IMR-90 (cell line): ENCODE results near the gene TUBB2B. TPM values are rescaled to one million over a fixed set of nuclear protein-coding genes. Genes with fewer than 3 reads are reported as not detected.

ENCODE experiments used
- ATAC-seq: fragments of 200-7000 bp; cut with Tn5 transposase; 2 replicates; pipeline ENCODE4 v1.9.1; 2020; ENCODE audit warnings: low read depth, mild to moderate bottlenecking, moderate library complexity
- BruUV-seq: library from RNA; stranded (reverse); fragments of 400-500 nt; replicated peaks from 2 replicates; lab custom pipeline; 2021; lab: Mats Ljungman, UMichigan
- CTCF ChIA-PET: fragments of 300-600 bp; formaldehyde crosslinking; extraction: SDS; loops from one replicate; lab custom pipeline; 2021; ENCODE audit warnings: antibody characterized with exemption; lab: Yijun Ruan, JAX
- POLR2A ChIA-PET: fragments of 300-600 bp; sonication (Branson Sonifier 250); formaldehyde crosslinking; loops from one replicate; lab custom pipeline; 2022; ENCODE audit warnings: antibody characterized with exemption; ENCODE audit not compliant: unreplicated experiment; lab: Charles Lee
- DNase-seq: peaks from one replicate; pipeline ENCODE4 v3.0.0; 2013
- H2AFZ ChIP-seq: replicated peaks from 2 replicates; pipeline ENCODE3; 2013; ENCODE audit warnings: low read length, mild to moderate bottlenecking; ENCODE audit not compliant: poor library complexity
- H2AK5ac ChIP-seq: 2 replicates; pipeline ENCODE4 v1.6.1; 2013; ENCODE audit warnings: low read depth, low read length, inconsistent platforms
- H2AK9ac ChIP-seq: replicated peaks from 2 replicates; pipeline ENCODE3; 2013; ENCODE audit warnings: mild to moderate bottlenecking, low read depth, low read length, moderate library complexity; ENCODE audit not compliant: poor library complexity
- H2BK120ac ChIP-seq: 2 replicates; pipeline ENCODE4 v1.6.1; 2013; ENCODE audit warnings: low read depth, low read length, inconsistent platforms
- H2BK15ac ChIP-seq: 3 replicates; pipeline ENCODE4 v1.6.1; 2013; ENCODE audit warnings: low read depth, low read length, inconsistent platforms
- H2BK20ac ChIP-seq: 2 replicates; pipeline ENCODE4 v1.6.1; 2013; ENCODE audit warnings: low read depth, mild to moderate bottlenecking, inconsistent platforms, low read length, moderate library complexity
- H2BK5ac ChIP-seq: 2 replicates; pipeline ENCODE4 v1.6.1; 2013; ENCODE audit warnings: mild to moderate bottlenecking, low read depth, low read length, inconsistent platforms; ENCODE audit not compliant: poor library complexity, severe bottlenecking
- H3K14ac ChIP-seq: replicated peaks from 2 replicates; pipeline ENCODE4 v1.6.1; 2013; ENCODE audit warnings: low read depth, low read length, inconsistent platforms
- H3K18ac ChIP-seq: 2 replicates; pipeline ENCODE4 v1.6.1; 2013; ENCODE audit warnings: low read depth, low read length, control low read depth
- H3K23ac ChIP-seq: 2 replicates; pipeline ENCODE4 v1.6.1; 2013; ENCODE audit warnings: low read depth, low read length, inconsistent platforms
- H3K27ac ChIP-seq: 2 replicates; pipeline ENCODE4 v1.5.1; 2013; ENCODE audit warnings: mild to moderate bottlenecking, control low read depth, low read length; ENCODE audit not compliant: insufficient read depth
- H3K27me3 ChIP-seq: 2 replicates; pipeline ENCODE4 v1.6.1; 2013; ENCODE audit warnings: low read length; ENCODE audit not compliant: control insufficient read depth, insufficient read depth
- H3K36me3 ChIP-seq: 2 replicates; pipeline ENCODE4 v1.6.1; 2013; ENCODE audit warnings: low read length, mixed read lengths; ENCODE audit not compliant: control insufficient read depth, insufficient read depth
- H3K4ac ChIP-seq: 2 replicates; pipeline ENCODE4 v1.6.1; 2013; ENCODE audit warnings: low read depth, low read length, inconsistent platforms
- H3K4me1 ChIP-seq: 2 replicates; pipeline ENCODE4 v1.6.1; 2013; ENCODE audit warnings: low read length, mixed read lengths; ENCODE audit not compliant: control insufficient read depth, insufficient read depth
- H3K4me2 ChIP-seq: 2 replicates; pipeline ENCODE4 v1.6.1; 2013; ENCODE audit warnings: low read depth, mild to moderate bottlenecking, control low read depth, low read length, moderate library complexity
- H3K4me3 ChIP-seq: 2 replicates; pipeline ENCODE4 v1.5.1; 2013; ENCODE audit warnings: low read depth, mild to moderate bottlenecking, control low read depth, low read length, moderate library complexity; ENCODE audit not compliant: insufficient read depth
- H3K56ac ChIP-seq: 2 replicates; pipeline ENCODE4 v1.6.1; 2013; ENCODE audit warnings: low read length, inconsistent platforms; ENCODE audit not compliant: insufficient read depth; ENCODE audit errors: extremely low read depth
- H3K79me1 ChIP-seq, 2 experiments: 2 replicates each; pipeline ENCODE4 v1.6.1; 2013; ENCODE audit warnings: low read length in 2 of 2, inconsistent platforms in 1 of 2, low read depth in 1 of 2
- H3K9ac ChIP-seq: 2 replicates; pipeline ENCODE4 v1.6.1; 2013; ENCODE audit warnings: low read depth, low read length, control low read depth
- H3K9me1 ChIP-seq: 2 replicates; pipeline ENCODE4 v1.6.1; 2013; ENCODE audit warnings: low read length, inconsistent platforms; ENCODE audit not compliant: insufficient read depth
- H3K9me3 ChIP-seq: 2 replicates; pipeline ENCODE4 v1.6.1; 2013; ENCODE audit warnings: low read length; ENCODE audit not compliant: control insufficient read depth, insufficient read depth
- H4K20me1 ChIP-seq: 2 replicates; pipeline ENCODE4 v1.6.1; 2013; ENCODE audit warnings: low read length, inconsistent platforms; ENCODE audit not compliant: insufficient read depth
- H4K5ac ChIP-seq: 2 replicates; pipeline ENCODE4 v1.6.1; 2013; ENCODE audit warnings: mild to moderate bottlenecking, low read depth, low read length, control low read depth
- H4K8ac ChIP-seq, 2 experiments: 2 replicates each; pipeline ENCODE4 v1.6.1; 2013; ENCODE audit warnings: low read depth in 2 of 2, low read length in 2 of 2, control low read depth in 1 of 2, inconsistent platforms in 1 of 2
- H4K91ac ChIP-seq: 2 replicates; pipeline ENCODE4 v1.6.1; 2013; ENCODE audit warnings: low read depth, low read length, inconsistent platforms; ENCODE audit not compliant: insufficient read depth
- BHLHE40 ChIP-seq: fragments of 150-350 bp; IDR thresholded peaks from 2 replicates; pipeline ENCODE4 v1.6.1; 2016; ENCODE audit warnings: mild to moderate bottlenecking, low read depth, low read length
- CHD1 ChIP-seq: IDR thresholded peaks from 2 replicates; pipeline ENCODE4 v1.6.1; 2012; ENCODE audit warnings: low read depth, low read length, improper control_type of control experiment
- CTCF ChIP-seq: conservative IDR thresholded peaks from 2 replicates; pipeline ENCODE4 v1.5.1; 2012; ENCODE audit warnings: mild to moderate bottlenecking, low read depth, low read length, improper control_type of control experiment
- ELK1 ChIP-seq: fragments of 150-350 bp; IDR thresholded peaks from 2 replicates; pipeline ENCODE4 v1.6.1; 2016; ENCODE audit warnings: low read depth, mild to moderate bottlenecking, low read length, moderate library complexity, borderline replicate concordance
- FOS ChIP-seq: fragments of 150-350 bp; IDR thresholded peaks from 2 replicates; pipeline ENCODE4 v1.6.1; 2016; ENCODE audit warnings: low read depth, low read length
- MAFK ChIP-seq: IDR thresholded peaks from 2 replicates; pipeline ENCODE4 v1.6.1; 2012; ENCODE audit warnings: low read depth, low read length, improper control_type of control experiment
- MXI1 ChIP-seq: IDR thresholded peaks from 2 replicates; pipeline ENCODE4 v1.6.1; 2012; ENCODE audit warnings: low read depth, mild to moderate bottlenecking, low read length, moderate library complexity, borderline replicate concordance
- NFE2L2 ChIP-seq: fragments of 150-350 bp; IDR thresholded peaks from 2 replicates; pipeline ENCODE4 v1.6.1; 2016; ENCODE audit warnings: low read depth, mild to moderate bottlenecking, low read length
- RAD21 ChIP-seq: IDR thresholded peaks from 2 replicates; pipeline ENCODE4 v1.6.1; 2012; ENCODE audit warnings: low read length, improper control_type of control experiment
- RCOR1 ChIP-seq: IDR thresholded peaks from 2 replicates; pipeline ENCODE4 v1.6.1; 2012; ENCODE audit warnings: mild to moderate bottlenecking, low read length, improper control_type of control experiment; ENCODE audit not compliant: insufficient replicate concordance
- RFX5 ChIP-seq: IDR thresholded peaks from 2 replicates; pipeline ENCODE4 v1.8.0; 2012; ENCODE audit warnings: low read depth, mild to moderate bottlenecking, low read length, moderate library complexity
- SMC3 ChIP-seq: fragments of 150-350 bp; IDR thresholded peaks from 2 replicates; pipeline ENCODE4 v1.6.1; 2016; ENCODE audit warnings: low read depth, mild to moderate bottlenecking, antibody characterized with exemption, low read length, moderate library complexity
- USF2 ChIP-seq: fragments of 150-350 bp; IDR thresholded peaks from 2 replicates; pipeline ENCODE4 v1.6.1; 2017; ENCODE audit warnings: mild to moderate bottlenecking, antibody characterized with exemption, low read length, low read depth
- WGBS, 2 experiments: methylation state at CpG; one replicate each; pipeline versions ENCODE4 v1.1.5 to v1.1.7; 2013; ENCODE audit warnings: missing lambda C conversion rate in 2 of 2; ENCODE audit not compliant: insufficient read length in 1 of 2; ENCODE audit errors: extremely low coverage in 2 of 2; 5-methylcytosine and 5-hydroxymethylcytosine counted together
- dilution Hi-C: fragments of 300-500 bp; cut with HindIII; formaldehyde crosslinking; loops from one replicate; pipeline ENCODE4 v1.14.3; 2018; ENCODE audit warnings: low sequenced_read_pairs; ENCODE audit not compliant: unreplicated experiment
- in situ Hi-C: fragments of 300-500 bp; cut with MboI; formaldehyde crosslinking; loops from 3 replicates; pipeline ENCODE4 v1.14.3; 2019; ENCODE audit warnings: low sequenced_read_pairs, inconsistent platforms, mixed read lengths
- intact Hi-C: fragments of 100-400 bp; cut with micrococcal nuclease; formaldehyde crosslinking; loops from 2 replicates; pipeline ENCODE4 v1.10.0; 2022
- polyA plus RNA-seq, 3 experiments: library from polyadenylated mRNA; depleted of rRNA; stranded (reverse); fragments of >200 nt; gene quantifications; 2 replicates each; pipeline ENCODE4 v1.2.3, GENCODE V29; 2012; ENCODE audit warnings: low replicate concordance in 1 of 3
- total RNA-seq: library from RNA; depleted of rRNA; stranded (reverse); fragments of >200 nt; gene quantifications from 2 replicates; pipeline ENCODE4 v1.2.3, GENCODE V29; 2012

The TUBB2B gene
- total and polyA plus RNA-seq, 2 of the 4 experiments (the other 2 are of a cell fraction) = 13.6 to 21.1 TPM

GRCh38 chr6:3176562-3177355, 50.7 kb downstream of the TUBB2B start:
- no peak overlapping the region for H3K4me2 ChIP-seq
- H2BK15ac ChIP-seq = no peak overlapping the region; the same call in 2 of the 3 replicates
- H4K5ac ChIP-seq = no peak overlapping the region
- H3K14ac ChIP-seq = peak overlapping the region; percentile 14; the same call in 1 of the 2 replicates
- no peak overlapping the region for H3K56ac ChIP-seq
- dilution Hi-C loops (no loop called here), in situ Hi-C loops (no loop called here), intact Hi-C loops (no loop called here)
- H3K4me1 ChIP-seq = no peaks in the 10 kb centered on the region
- BruUV-seq = no TSS peak
- H3K9me3 ChIP-seq = no peaks in the 10 kb centered on the region
- H3K27ac ChIP-seq = no peak overlapping the region
- 0 out of 2 replicates have a peak overlapping the region, but pooled peaks have one; percentile 3 for H2BK20ac ChIP-seq
- no peak overlapping the region for H3K4ac ChIP-seq
- ATAC-seq (peak; percentile 97), DNase-seq (peak; percentile 98)
- no peak overlapping the region for H3K4me3 ChIP-seq
- H3K23ac ChIP-seq = no peak overlapping the region
- H3K18ac ChIP-seq = no peak overlapping the region
- H4K8ac ChIP-seq = no peak overlapping the region
- POLR2A ChIA-PET = no interaction called here
- no peaks in the 10 kb centered on the region for H3K36me3 ChIP-seq
- CTCF ChIA-PET = interaction anchor here (0.6 kb wide), 2 partner anchors 37 to 53 kb away, joined by 3 read pairs; no protein-coding TSS in a partner anchor
- no peak overlapping the region for H4K91ac ChIP-seq
- H3K9ac ChIP-seq = no peak overlapping the region
- H3K79me1 ChIP-seq = no peaks in the 10 kb centered on the region
- H4K20me1 ChIP-seq = no peaks in the 10 kb centered on the region
- peak overlapping the region; percentile 73 for H2AFZ ChIP-seq
- no peak overlapping the region for H2BK5ac ChIP-seq
- peaks cover 3% of the 10 kb centered on the region; the same call in 1 of the 2 replicates for H3K27me3 ChIP-seq
- H2AK9ac ChIP-seq = peak overlapping the region; percentile 15
- no peak overlapping the region for H2BK120ac ChIP-seq
- H2AK5ac ChIP-seq = 0 out of 2 replicates have a peak overlapping the region, but pooled peaks have one; percentile 18
- WGBS, 2 experiments = 91% methylated on average over 7 of the region's 22 CpGs; no CpG with 5 or more reads in 1 of the 2 experiments
- 0 out of 2 replicates have a peak, but pooled peaks cover 3% of the 10 kb centered on the region for H3K9me1 ChIP-seq
- peak; percentile 94 for TF ChIP-seq FOS
- TF ChIP-seq MXI1 = no peak
- TF ChIP-seq RCOR1 = no peak
- TF ChIP-seq RAD21 = no peak
- no peak for TF ChIP-seq RFX5
- 0 out of 2 replicates have a peak, but pooled peaks have one; percentile 17 for TF ChIP-seq BHLHE40
- no peak for TF ChIP-seq USF2
- no peak for TF ChIP-seq NFE2L2
- no peak for TF ChIP-seq CTCF
- TF ChIP-seq ELK1 = no peak
- no peak for TF ChIP-seq MAFK
- no peak for TF ChIP-seq SMC3
- TF ChIP-seq CHD1 = no peak
